GM10266 (cell line): Measurements from ENCODE around the gene RRP12.

ENCODE experiments used
- DNase-seq: peaks from one replicate; pipeline ENCODE4 v3.0.0; 2012; ENCODE audit errors: extremely low spot score
- CTCF ChIP-seq: IDR thresholded peaks from 2 replicates; pipeline ENCODE4 v1.5.1; 2012; ENCODE audit warnings: mild to moderate bottlenecking, low read depth; ENCODE audit not compliant: control insufficient read depth, insufficient read depth; ENCODE audit errors: missing control alignments

The RRP12 gene

GRCh38 chr10:97360705-97361536, 40.2 kb downstream of the RRP12 start:
- TF ChIP-seq CTCF = no peak
- DNase-seq = no peak

GRCh38 chr10:97358781-97359180, 42.4 kb downstream of the RRP12 start:
- DNase-seq = no peak
- no peak for TF ChIP-seq CTCF

GRCh38 chr10:97358349-97358748, 42.8 kb downstream of the RRP12 start:
- no peak for DNase-seq
- TF ChIP-seq CTCF = no peak

GRCh38 chr10:97356918-97357317, 44.2 kb downstream of the RRP12 start:
- no peak for TF ChIP-seq CTCF
- no peak for DNase-seq

- no peak for TF ChIP-seq CTCF
- DNase-seq = no peak
Measured at GRCh38 chr10:97356318-97356914, 44.7 kb downstream of the RRP12 start.

- TF ChIP-seq CTCF = peak; percentile 5
- no peak for DNase-seq
Measured at GRCh38 chr10:97355571-97355975, 45.6 kb downstream of the RRP12 start.

- no peak for TF ChIP-seq CTCF
- DNase-seq = no peak
Measured at GRCh38 chr10:97353945-97354344, 47.2 kb downstream of the RRP12 start.
